NCI-H2107 treated with DMSO at 0.1 percent for 48 hours (cell line): ENCODE results near the gene NASP.
A peak's percentile ranks its signal among the peaks of the same experiment; 100 is the strongest.

ENCODE experiments used
- DNase-seq: peaks from one replicate; lab custom pipeline; 2025; ENCODE audit not compliant: unreplicated experiment; lab: John Stamatoyannopoulos, UW

NASP gene

GRCh38 chr1:45583666-45584350, at the start of gene NASP:
TSS of gene NASP (plus strand) at chr1:45584041. CDS start at chr1:45584147, 106 bp downstream.
- DNase-seq = peak; percentile 77

GRCh38 chr1:45535988-45536766, 47.7 kb upstream of the NASP start:
- no peak for DNase-seq

GRCh38 chr1:45536886-45537285, 47.0 kb upstream of the NASP start:
- no peak for DNase-seq

GRCh38 chr1:45541193-45541592, 42.6 kb upstream of the NASP start:
- no peak for DNase-seq

- DNase-seq = no peak
Measured at GRCh38 chr1:45542591-45542990, 41.2 kb upstream of the NASP start.

GRCh38 chr1:45543581-45544417, 40.0 kb upstream of the NASP start:
- no peak for DNase-seq

- no peak for DNase-seq
Measured at GRCh38 chr1:45544530-45544929, 39.3 kb upstream of the NASP start.

GRCh38 chr1:45545019-45545493, 38.8 kb upstream of the NASP start:
- no peak for DNase-seq

- DNase-seq = no peak
Measured at GRCh38 chr1:45545553-45546310, 38.1 kb upstream of the NASP start.

GRCh38 chr1:45550401-45551351, 33.2 kb upstream of the NASP start, which contains the start of gene AKR1A1:
TSS of gene AKR1A1 (plus strand) at chr1:45550826. CDS start at chr1:45561795, 10,969 bp downstream.
- DNase-seq = peak; percentile 96

- DNase-seq = no peak
Measured at GRCh38 chr1:45551684-45552083, 32.2 kb upstream of the NASP start.

GRCh38 chr1:45552331-45552730, 31.5 kb upstream of the NASP start:
- DNase-seq = peak; percentile 82

GRCh38 chr1:45554198-45554597, 29.6 kb upstream of the NASP start:
- DNase-seq = no peak

- DNase-seq = peak; percentile 68
Measured at GRCh38 chr1:45557422-45557944, 26.4 kb upstream of the NASP start.

- DNase-seq = no peak
Measured at GRCh38 chr1:45563843-45564242, 20.0 kb upstream of the NASP start.

GRCh38 chr1:45566722-45567121, 17.1 kb upstream of the NASP start:
- no peak for DNase-seq

- no peak for DNase-seq
Measured at GRCh38 chr1:45567911-45568310, 15.9 kb upstream of the NASP start.

- no peak for DNase-seq
Measured at GRCh38 chr1:45568421-45568820, 15.4 kb upstream of the NASP start.

- no peak for DNase-seq
Measured at GRCh38 chr1:45569571-45569961, 14.3 kb upstream of the NASP start.
